ENCODE data around the gene AP2B1.

The AP2B1 gene

GRCh38 chr17:35666967-35667532 is 79.9 kb downstream of the AP2B1 start:
- no peak for TF ChIP-seq CTCF (IDR thresholded peaks at IDR 0.05; ENCODE audit: insufficient read depth, low read depth, low read length, missing control alignments)
- DNase-seq (ENCODE audit: low read depth), result peak; percentile 52
- no peak overlapping the region for H3K4me3 ChIP-seq (ENCODE audit: low read length)

GRCh38 chr17:35668802-35669201 is 81.7 kb downstream of the AP2B1 start:
- H3K4me3 ChIP-seq (ENCODE audit: low read length), result no peak overlapping the region
- DNase-seq (ENCODE audit: low read depth), result no peak
- no peak for TF ChIP-seq CTCF (IDR thresholded peaks at IDR 0.05; ENCODE audit: insufficient read depth, low read depth, low read length, missing control alignments)

GRCh38 chr17:35674552-35674951 is 87.4 kb downstream of the AP2B1 start:
- TF ChIP-seq CTCF (IDR thresholded peaks at IDR 0.05; ENCODE audit: insufficient read depth, low read depth, low read length, missing control alignments), result no peak

GRCh38 chr17:35676441-35676840 is 89.3 kb downstream of the AP2B1 start:
- no peak for TF ChIP-seq CTCF (IDR thresholded peaks at IDR 0.05; ENCODE audit: insufficient read depth, low read depth, low read length, missing control alignments)
- DNase-seq (ENCODE audit: low read depth), result no peak
- H3K4me3 ChIP-seq (ENCODE audit: low read length), result no peak overlapping the region

More at GRCh38 chr17:35674552-35674951, 87.4 kb downstream of the AP2B1 start:
- no peak overlapping the region for H3K4me3 ChIP-seq (ENCODE audit: low read length)
- no peak for DNase-seq (ENCODE audit: low read depth)

GRCh38 chr17:35679007-35679682 is 92.0 kb downstream of the AP2B1 start:
- no peak for DNase-seq (ENCODE audit: low read depth)
- no peak overlapping the region for H3K4me3 ChIP-seq (ENCODE audit: low read length)
- no peak for TF ChIP-seq CTCF (IDR thresholded peaks at IDR 0.05; ENCODE audit: insufficient read depth, low read depth, low read length, missing control alignments)

GRCh38 chr17:35683591-35683990 is 96.5 kb downstream of the AP2B1 start:
- H3K4me3 ChIP-seq (ENCODE audit: low read length), result no peak overlapping the region
- TF ChIP-seq CTCF (IDR thresholded peaks at IDR 0.05; ENCODE audit: insufficient read depth, low read depth, low read length, missing control alignments), result no peak
- DNase-seq (ENCODE audit: low read depth), result no peak
